ENCODE measurements around the gene PLPPR3. TPM values are rescaled to one million over a fixed set of nuclear protein-coding genes. Genes with fewer than 3 reads are reported as not detected.

PLPPR3 gene
- total RNA-seq, 1 donor from 2014 or later: 46.3 TPM

GRCh38 chr19:765179-765738 lies 56.5 kb downstream of the PLPPR3 start:
- H3K4me1 Mint-ChIP-seq: no peaks in the 10 kb centered on the region
- H3K9me3 Mint-ChIP-seq: no peaks in the 10 kb centered on the region
- TF ChIP-seq CTCF (conservative IDR thresholded peaks at IDR 0.05): no peak
- no peak for DNase-seq (ENCODE audit: low read depth, low spot score)
- peaks cover under 1% of the 10 kb centered on the region for H3K27me3 Mint-ChIP-seq (ENCODE audit: low read depth)
- H3K27ac Mint-ChIP-seq (ENCODE audit: unreplicated experiment): no peak overlapping the region
- no peaks in the 10 kb centered on the region for H3K36me3 Mint-ChIP-seq (ENCODE audit: low read depth)
- no peak overlapping the region for H3K4me3 Mint-ChIP-seq

- Mint-ChIP-seq H3K27ac (ENCODE audit: unreplicated experiment) (peak overlapping the region; percentile 27), H3K4me1 (no peaks in the 10 kb centered on the region), H3K36me3 (ENCODE audit: low read depth) (peaks cover 4% of the 10 kb centered on the region), H3K27me3 (ENCODE audit: low read depth) (no peaks in the 10 kb centered on the region), H3K9me3 (no peaks in the 10 kb centered on the region), H3K4me3 (no peak overlapping the region)
- TF ChIP-seq CTCF (conservative IDR thresholded peaks at IDR 0.05): no peak
- no peak for DNase-seq (ENCODE audit: low read depth, low spot score)
These were observed 57.5 kb downstream of the PLPPR3 start for GRCh38 chr19:764301-764700.

GRCh38 chr19:763869-764268 lies 57.9 kb downstream of the PLPPR3 start:
- Mint-ChIP-seq H3K9me3 (no peaks in the 10 kb centered on the region), H3K27ac (ENCODE audit: unreplicated experiment) (no peak overlapping the region), H3K36me3 (ENCODE audit: low read depth) (peaks cover 4% of the 10 kb centered on the region), H3K27me3 (ENCODE audit: low read depth) (no peaks in the 10 kb centered on the region), H3K4me1 (no peaks in the 10 kb centered on the region), H3K4me3 (no peak overlapping the region)
- DNase-seq (ENCODE audit: low read depth, low spot score): no peak
- no peak for TF ChIP-seq CTCF (conservative IDR thresholded peaks at IDR 0.05)

- no peak overlapping the region for H3K27ac Mint-ChIP-seq (ENCODE audit: unreplicated experiment)
- H3K4me1 Mint-ChIP-seq: no peaks in the 10 kb centered on the region
- peaks cover 4% of the 10 kb centered on the region for H3K36me3 Mint-ChIP-seq (ENCODE audit: low read depth)
- H3K9me3 Mint-ChIP-seq: no peaks in the 10 kb centered on the region
- H3K4me3 Mint-ChIP-seq: no peak overlapping the region
- DNase-seq (ENCODE audit: low read depth, low spot score): no peak
- no peak for TF ChIP-seq CTCF (conservative IDR thresholded peaks at IDR 0.05)
- H3K27me3 Mint-ChIP-seq (ENCODE audit: low read depth): no peaks in the 10 kb centered on the region
These were observed 58.6 kb downstream of the PLPPR3 start for GRCh38 chr19:763181-763580.

Small RNA genes within 50 kb of the gene (microRNA-seq; reads per million reads assigned to microRNA genes)
- gene MIR3187 (204 reads per million, percentile 67 among the genes with 10 or more reads in this experiment), gene MIR4745 (133 reads per million, percentile 63 among the genes with 10 or more reads in this experiment)

Other genes starting within 250 kb of the PLPPR3 start
- 564 and 613 TPM in 2 replicates for gene BSG, start 249.4 kb downstream of the PLPPR3 start, total RNA-seq
- 0.71 and 0.84 TPM in 2 replicates for gene HCN2, start 232.1 kb downstream of the PLPPR3 start, total RNA-seq
- gene POLRMT, start 188.4 kb downstream of the PLPPR3 start, total RNA-seq: 69.7 and 71.1 TPM in 2 replicates
- 0.51 and 0.84 TPM in 2 replicates for gene FGF22, start 182.1 kb downstream of the PLPPR3 start, total RNA-seq
- gene RNF126, start 158.7 kb downstream of the PLPPR3 start, total RNA-seq: 50.6 and 55.9 TPM in 2 replicates
- 7.7 and 8.9 TPM in 2 replicates for gene FSTL3, start 145.6 kb downstream of the PLPPR3 start, total RNA-seq
- not detected in 2 replicates for gene PRSS57, start 126.5 kb downstream of the PLPPR3 start, total RNA-seq
- gene PALM, start 113.0 kb downstream of the PLPPR3 start, total RNA-seq: 45.1 and 52.1 TPM in 2 replicates
- 0.14 TPM in 1 of 2 replicates, not detected in the other for gene MISP, start 70.8 kb downstream of the PLPPR3 start, total RNA-seq
- 674 and 701 TPM in 2 replicates for gene PTBP1, start 24.5 kb downstream of the PLPPR3 start, total RNA-seq
- 0.30 and 0.68 TPM in 2 replicates for gene AZU1, start 5.9 kb upstream of the PLPPR3 start, total RNA-seq
- gene PRTN3, start 19.0 kb upstream of the PLPPR3 start, total RNA-seq: not detected in 2 replicates
- not detected in 2 replicates for gene ELANE, start 30.3 kb upstream of the PLPPR3 start, total RNA-seq
- gene CFD, start 37.7 kb upstream of the PLPPR3 start, total RNA-seq: not detected in 2 replicates
- gene MED16, start 71.2 kb upstream of the PLPPR3 start, total RNA-seq: 73.9 and 77.7 TPM in 2 replicates
- not detected in 2 replicates for gene RNU6-9, start 71.5 kb upstream of the PLPPR3 start, total RNA-seq
- 47.7 and 50.9 TPM in 2 replicates for gene R3HDM4, start 91.3 kb upstream of the PLPPR3 start, total RNA-seq
- 2.2 and 2.4 TPM in 2 replicates for gene KISS1R, start 95.4 kb upstream of the PLPPR3 start, total RNA-seq
- gene ARID3A, start 104.1 kb upstream of the PLPPR3 start, total RNA-seq: 48.4 and 58.9 TPM in 2 replicates
- 65.2 and 67.4 TPM in 2 replicates for gene WDR18, start 162.4 kb upstream of the PLPPR3 start, total RNA-seq
- gene GRIN3B, start 178.5 kb upstream of the PLPPR3 start, total RNA-seq: 0.12 TPM in 1 of 2 replicates, not detected in the other
- gene TMEM259, start 199.2 kb upstream of the PLPPR3 start, total RNA-seq: 164 and 170 TPM in 2 replicates
- not detected in 2 replicates for gene RNU6-2, start 199.6 kb upstream of the PLPPR3 start, total RNA-seq
- 140 and 141 TPM in 2 replicates for gene CNN2, start 204.7 kb upstream of the PLPPR3 start, total RNA-seq
- gene ABCA7, start 218.2 kb upstream of the PLPPR3 start, total RNA-seq: 12.8 and 16.3 TPM in 2 replicates
- gene ARHGAP45, start 245.2 kb upstream of the PLPPR3 start, total RNA-seq: 1.6 and 1.7 TPM in 2 replicates

Data from neural crest cell (in vitro differentiated cells).